Fibroblast of peridontal ligament (primary cell): ENCODE results near the gene ACADL.

Source experiments
- DNase-seq: peaks from one replicate; pipeline ENCODE4 v3.0.0-alpha.2; 2010; ENCODE audit errors: extremely low read depth

ACADL gene

GRCh38 chr2:210170196-210170445, 55.1 kb downstream of the ACADL start:
- DNase-seq: no peak

DNA sequence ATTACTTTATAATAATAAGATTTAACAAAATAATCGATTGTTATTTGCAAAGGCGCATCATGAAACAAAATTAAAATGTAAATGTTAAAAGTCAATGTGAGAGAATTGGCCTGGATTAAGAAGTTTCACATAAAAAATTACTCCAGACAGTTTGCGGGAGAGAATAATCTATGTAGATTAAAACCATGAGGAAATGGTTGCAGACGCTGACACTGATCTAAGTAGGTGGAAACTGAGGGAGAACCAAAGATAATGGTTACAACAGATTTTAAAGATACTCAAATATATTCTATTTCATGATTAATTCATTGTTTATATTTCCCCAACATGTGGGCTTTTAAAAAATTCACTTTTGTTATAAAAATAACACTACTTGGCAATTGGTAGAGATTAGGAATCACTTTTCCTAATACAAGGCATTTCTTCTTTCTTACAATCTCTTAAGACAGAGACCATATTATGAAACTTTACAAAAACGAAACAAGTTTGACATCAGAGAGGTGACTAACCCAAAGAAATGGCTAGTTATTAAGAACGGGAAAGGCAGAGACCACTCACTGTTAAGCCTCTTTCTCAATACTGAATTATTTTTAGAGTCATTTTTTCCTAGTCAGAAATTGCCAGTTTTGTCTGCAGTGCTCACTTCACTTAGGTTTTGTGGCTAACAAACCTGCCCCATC, 55.6 kb downstream of the ACADL start:
- DNase-seq: peak; percentile 86

- peak; percentile 40 for DNase-seq
Measured at GRCh38 chr2:210167227-210167626, 58.0 kb downstream of the ACADL start.

DNA sequence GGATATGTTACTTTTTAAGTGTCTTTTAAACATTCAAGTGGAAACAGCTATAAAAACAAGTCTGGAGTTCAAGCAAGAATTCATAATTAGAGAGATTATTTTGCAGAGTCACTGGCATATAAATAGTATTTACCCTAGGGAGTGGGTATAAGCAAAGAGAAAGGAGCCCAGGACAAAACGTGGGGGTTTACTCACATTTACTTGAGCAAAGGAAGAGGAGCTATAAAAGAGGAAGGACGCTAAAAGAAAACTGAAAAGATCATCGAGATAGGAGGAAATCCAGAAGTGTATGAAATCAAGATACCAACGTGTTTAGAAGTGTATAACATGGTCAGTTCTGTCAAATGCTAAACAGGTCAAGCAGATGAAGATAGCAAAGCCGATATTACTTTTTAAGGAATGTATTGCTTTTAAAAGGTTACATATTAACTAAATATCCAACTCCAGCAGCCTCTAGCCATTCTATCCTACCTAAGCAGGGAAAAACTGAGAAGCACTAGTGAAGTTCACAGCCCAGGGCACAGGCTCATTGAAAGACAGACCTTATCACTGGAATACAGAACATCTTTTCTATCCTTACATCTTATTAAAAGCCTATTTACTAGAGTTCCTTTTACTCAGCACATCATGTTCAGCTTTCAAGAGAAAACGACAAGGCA, 62.7 kb downstream of the ACADL start:
- DNase-seq: peak; percentile 20

DNA sequence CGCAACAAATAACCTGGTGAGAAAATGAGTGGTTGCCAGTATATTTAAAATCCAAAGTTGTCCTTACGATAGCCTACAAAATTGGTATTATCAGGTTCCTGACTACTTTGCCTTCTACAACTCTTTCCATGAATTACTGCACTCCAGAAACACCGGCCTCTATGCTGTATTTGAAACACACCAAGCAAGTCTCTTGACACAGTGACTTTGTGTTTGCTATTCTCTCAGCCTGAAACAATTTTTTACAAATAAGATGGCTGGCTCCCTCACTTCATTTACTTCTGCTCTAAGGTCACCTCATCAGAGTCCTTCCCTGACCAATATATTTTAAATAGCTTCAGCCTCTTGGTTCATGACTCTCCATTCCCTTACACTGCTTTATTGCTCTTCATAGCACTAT, 66.2 kb downstream of the ACADL start:
- DNase-seq: no peak

GRCh38 chr2:210158236-210158635, 67.0 kb downstream of the ACADL start:
- no peak for DNase-seq

GRCh38 chr2:210157526-210157925, 67.7 kb downstream of the ACADL start:
- no peak for DNase-seq

DNA sequence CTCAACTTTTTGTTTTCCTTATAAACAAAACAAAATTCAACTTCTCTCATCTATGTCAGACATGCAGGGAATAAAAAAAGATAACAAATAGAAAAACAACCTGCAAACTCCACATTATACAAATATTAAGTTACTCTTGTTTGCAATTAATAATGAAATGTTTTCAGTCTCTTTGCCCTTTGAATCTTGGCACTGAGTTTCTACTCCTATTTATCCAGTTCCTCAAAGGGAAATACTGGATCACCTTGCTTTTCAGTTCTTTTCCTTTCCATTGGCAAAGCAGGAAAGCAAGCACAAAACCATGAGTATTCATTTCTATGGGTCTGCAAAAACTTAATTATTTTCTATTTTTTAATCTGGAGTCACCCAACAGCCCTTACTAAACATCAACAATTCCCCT, 77.6 kb downstream of the ACADL start:
- no peak for DNase-seq
